ENCODE results near the gene ACTL8. TPM values are rescaled to one million over a fixed set of nuclear protein-coding genes. Genes with fewer than 3 reads are reported as not detected.

ACTL8 gene
- total RNA-seq, 2 experiments from 2014 or later, result not detected

GRCh38 chr1:17798799-17799382 lies 43.8 kb downstream of the ACTL8 start:
- peaks cover 32% of the 10 kb centered on the region for H3K27me3 Mint-ChIP-seq
- no peaks in the 10 kb centered on the region for H3K36me3 Mint-ChIP-seq (ENCODE audit: low read depth)
- intact Hi-C loops (cut with DNase I, micrococcal nuclease), result no loop called here
- DNase-seq (no peak), ATAC-seq (ENCODE audit: poor library complexity) (no peak)
- ChIA-PET POLR2A (no interaction called here), CTCF (no interaction called here)
- Histone ChIP-seq H3K9me3 (ENCODE audit: control insufficient read depth in 1 of 2, insufficient read depth in 1 of 2, low read length in 2 of 2) (no peaks in the 10 kb centered on the region), H3K4me1 (ENCODE audit: insufficient read depth, low read length) (no peaks in the 10 kb centered on the region), H3K4me3 (ENCODE audit: low read length) (no peak overlapping the region), H3K36me3 (ENCODE audit: insufficient read depth, low read length) (no peaks in the 10 kb centered on the region), H3K27me3 (ENCODE audit: control insufficient read depth in 1 of 2, insufficient read depth in 2 of 2, low read length in 2 of 2) (peaks cover 0 to 4% of the 10 kb centered on the region in 2 experiments), H3K27ac (ENCODE audit: low read depth in 1 of 2, low read length in 2 of 2) (no peak overlapping the region)
- TF ChIP-seq, protein P1, sequence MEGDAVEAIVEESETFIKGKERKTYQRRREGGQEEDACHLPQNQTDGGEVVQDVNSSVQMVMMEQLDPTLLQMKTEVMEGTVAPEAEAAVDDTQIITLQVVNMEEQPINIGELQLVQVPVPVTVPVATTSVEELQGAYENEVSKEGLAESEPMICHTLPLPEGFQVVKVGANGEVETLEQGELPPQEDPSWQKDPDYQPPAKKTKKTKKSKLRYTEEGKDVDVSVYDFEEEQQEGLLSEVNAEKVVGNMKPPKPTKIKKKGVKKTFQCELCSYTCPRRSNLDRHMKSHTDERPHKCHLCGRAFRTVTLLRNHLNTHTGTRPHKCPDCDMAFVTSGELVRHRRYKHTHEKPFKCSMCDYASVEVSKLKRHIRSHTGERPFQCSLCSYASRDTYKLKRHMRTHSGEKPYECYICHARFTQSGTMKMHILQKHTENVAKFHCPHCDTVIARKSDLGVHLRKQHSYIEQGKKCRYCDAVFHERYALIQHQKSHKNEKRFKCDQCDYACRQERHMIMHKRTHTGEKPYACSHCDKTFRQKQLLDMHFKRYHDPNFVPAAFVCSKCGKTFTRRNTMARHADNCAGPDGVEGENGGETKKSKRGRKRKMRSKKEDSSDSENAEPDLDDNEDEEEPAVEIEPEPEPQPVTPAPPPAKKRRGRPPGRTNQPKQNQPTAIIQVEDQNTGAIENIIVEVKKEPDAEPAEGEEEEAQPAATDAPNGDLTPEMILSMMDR (IDR thresholded peaks at IDR 0.05), result no peak
- H3K9me3 Mint-ChIP-seq, result no peaks in the 10 kb centered on the region
- no peak overlapping the region for H3K27ac Mint-ChIP-seq
- H3K4me3 Mint-ChIP-seq, result no peak overlapping the region
- peaks cover 8% of the 10 kb centered on the region for H3K4me1 Mint-ChIP-seq (ENCODE audit: low read depth)

DNA sequence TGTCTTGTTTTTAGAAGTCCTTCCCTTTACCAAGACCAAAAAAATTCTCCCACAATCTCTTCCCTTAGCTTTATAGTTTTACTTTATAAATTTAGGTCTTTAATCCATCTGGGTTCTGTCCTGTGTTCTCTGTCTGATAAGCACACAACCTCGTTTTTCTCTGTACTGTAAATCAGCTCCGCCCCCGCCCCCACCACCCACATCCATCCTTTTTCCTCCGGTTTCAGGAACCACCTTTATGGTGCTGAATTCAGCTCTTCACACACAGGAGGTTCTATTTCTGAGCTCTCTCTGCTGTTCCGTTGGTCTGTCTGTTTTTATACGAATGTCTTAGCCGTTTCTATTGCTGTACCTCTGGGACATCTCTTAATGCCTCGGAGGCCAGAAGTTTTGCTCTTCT lies 44.5 kb downstream of the ACTL8 start:
- TF ChIP-seq, protein P1 (IDR thresholded peaks at IDR 0.05), result no peak
- CTCF ChIA-PET, result no interaction called here
- no peak for ATAC-seq (ENCODE audit: poor library complexity)

DNA sequence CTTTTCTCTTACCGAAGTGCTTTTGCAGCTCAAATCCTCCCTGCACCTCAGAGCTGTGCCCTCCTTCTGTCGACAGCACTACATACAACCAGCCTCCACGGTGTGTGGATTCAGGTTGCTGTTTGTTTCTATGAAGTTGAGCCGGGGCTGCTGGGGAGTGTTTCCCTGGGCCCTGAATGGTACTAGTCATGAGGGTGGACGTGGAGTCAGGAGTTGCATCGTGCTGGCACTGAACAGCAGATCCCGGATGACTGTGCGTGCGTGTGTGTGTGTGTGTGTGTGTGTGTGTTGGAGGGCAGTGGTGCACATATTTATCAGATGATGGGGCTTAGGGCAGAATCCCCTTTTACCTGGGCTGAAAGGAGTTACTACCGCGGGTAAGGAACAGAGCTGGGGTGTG lies 47.0 kb downstream of the ACTL8 start:
- no peaks in the 10 kb centered on the region for H3K36me3 ChIP-seq (ENCODE audit: insufficient read depth, low read length)
- H3K4me3 ChIP-seq (ENCODE audit: low read length), result no peak overlapping the region
- Mint-ChIP-seq H3K4me3 (no peak overlapping the region), H3K36me3 (ENCODE audit: low read depth) (no peaks in the 10 kb centered on the region), H3K4me1 (ENCODE audit: low read depth) (peaks cover 8% of the 10 kb centered on the region), H3K9me3 (no peaks in the 10 kb centered on the region), H3K27me3 (peaks cover 36% of the 10 kb centered on the region), H3K27ac (no peak overlapping the region)
- no peaks in the 10 kb centered on the region for H3K9me3 ChIP-seq (ENCODE audit: control insufficient read depth in 1 of 2, insufficient read depth in 1 of 2, low read length in 2 of 2)
- ATAC-seq (ENCODE audit: poor library complexity) (no peak), DNase-seq (no peak)
- no peaks in the 10 kb centered on the region for H3K4me1 ChIP-seq (ENCODE audit: insufficient read depth, low read length)
- H3K27me3 ChIP-seq (ENCODE audit: control insufficient read depth in 1 of 2, insufficient read depth in 2 of 2, low read length in 2 of 2), result peaks cover 0 to 8% of the 10 kb centered on the region in 2 experiments
- no peak overlapping the region for H3K27ac ChIP-seq (ENCODE audit: low read depth in 1 of 2, low read length in 2 of 2)
- ChIA-PET POLR2A (no interaction called here), CTCF (no interaction called here)
- intact Hi-C loops (cut with DNase I, micrococcal nuclease), result no loop called here
- TF ChIP-seq, protein P1 (IDR thresholded peaks at IDR 0.05), result no peak

More for the DNA sequence above, 44.5 kb downstream of the ACTL8 start:
- no peaks in the 10 kb centered on the region for H3K4me1 ChIP-seq (ENCODE audit: insufficient read depth, low read length)
- peaks cover 32% of the 10 kb centered on the region for H3K27me3 Mint-ChIP-seq
- POLR2A ChIA-PET, result no interaction called here
- no peak overlapping the region for H3K27ac ChIP-seq (ENCODE audit: low read depth in 1 of 2, low read length in 2 of 2)
- H3K9me3 ChIP-seq (ENCODE audit: control insufficient read depth in 1 of 2, insufficient read depth in 1 of 2, low read length in 2 of 2), result no peaks in the 10 kb centered on the region
- H3K4me3 ChIP-seq (ENCODE audit: low read length), result no peak overlapping the region
- H3K36me3 ChIP-seq (ENCODE audit: insufficient read depth, low read length), result no peaks in the 10 kb centered on the region
- H3K9me3 Mint-ChIP-seq, result no peaks in the 10 kb centered on the region
- no peaks in the 10 kb centered on the region for H3K36me3 Mint-ChIP-seq (ENCODE audit: low read depth)
- no peak for DNase-seq
- H3K27ac Mint-ChIP-seq, result no peak overlapping the region
- no peak overlapping the region for H3K4me3 Mint-ChIP-seq
- peaks cover 8% of the 10 kb centered on the region for H3K4me1 Mint-ChIP-seq (ENCODE audit: low read depth)
- peaks cover 0 to 4% of the 10 kb centered on the region in 2 experiments for H3K27me3 ChIP-seq (ENCODE audit: control insufficient read depth in 1 of 2, insufficient read depth in 2 of 2, low read length in 2 of 2)
- intact Hi-C loops (cut with DNase I, micrococcal nuclease), result no loop called here
